ENCODE data around the gene GARRE1.

- TF ChIP-seq EZH2 (IDR thresholded peaks at IDR 0.05; ENCODE audit: borderline replicate concordance, low read depth, low read length, severe bottlenecking) (no peak), POLR2A (IDR thresholded peaks at IDR 0.05; ENCODE audit: low read depth, low read length) (no peak), JUN (IDR thresholded peaks at IDR 0.05; ENCODE audit: borderline replicate concordance, insufficient read depth, insufficient read length, low read depth) (no peak)
Observed at GRCh38 chr19:34300380-34300779, 46.0 kb downstream of the GARRE1 start.
